ENCODE measurements around the gene RASSF1.

RASSF1 gene

DNA sequence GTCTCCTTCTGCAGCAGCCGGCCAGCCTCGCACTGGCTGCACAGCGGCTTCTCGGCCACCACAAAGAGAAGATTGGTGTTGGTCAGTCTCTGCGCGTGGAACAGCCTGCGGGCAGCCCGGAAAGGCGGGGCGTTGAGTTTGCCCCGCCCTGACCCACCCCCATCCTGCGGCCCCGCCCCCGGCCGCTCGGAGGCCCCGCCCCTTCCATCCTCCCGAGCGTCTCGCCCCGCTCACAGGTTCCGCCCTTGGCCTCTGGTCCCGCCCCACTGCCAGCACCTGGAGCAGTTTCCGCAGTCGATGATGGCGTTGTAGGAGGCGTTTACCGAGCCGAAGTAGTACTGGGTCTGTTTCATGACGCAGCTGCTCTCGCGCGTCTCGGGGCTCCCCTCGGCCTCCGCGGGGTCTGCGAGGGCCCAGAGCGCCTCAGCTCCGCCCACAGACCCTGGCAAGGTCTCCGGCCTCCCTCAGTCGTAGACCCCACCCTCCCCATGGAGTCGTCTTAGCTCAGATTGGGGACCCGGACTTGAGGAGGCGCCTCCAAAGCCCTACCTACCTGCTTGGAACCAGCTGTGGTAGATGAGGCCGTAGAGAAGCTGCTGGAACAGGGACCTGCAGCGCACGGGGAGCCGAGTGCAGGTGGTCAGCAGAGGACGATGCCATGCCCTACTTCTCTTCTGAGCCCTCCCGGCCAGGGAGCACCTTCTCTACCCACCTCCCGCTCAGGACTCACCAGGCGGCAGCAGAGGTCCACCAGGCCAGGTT, 24.6 kb upstream of the RASSF1 start:
- DNase-seq = peak; percentile 96

DNA sequence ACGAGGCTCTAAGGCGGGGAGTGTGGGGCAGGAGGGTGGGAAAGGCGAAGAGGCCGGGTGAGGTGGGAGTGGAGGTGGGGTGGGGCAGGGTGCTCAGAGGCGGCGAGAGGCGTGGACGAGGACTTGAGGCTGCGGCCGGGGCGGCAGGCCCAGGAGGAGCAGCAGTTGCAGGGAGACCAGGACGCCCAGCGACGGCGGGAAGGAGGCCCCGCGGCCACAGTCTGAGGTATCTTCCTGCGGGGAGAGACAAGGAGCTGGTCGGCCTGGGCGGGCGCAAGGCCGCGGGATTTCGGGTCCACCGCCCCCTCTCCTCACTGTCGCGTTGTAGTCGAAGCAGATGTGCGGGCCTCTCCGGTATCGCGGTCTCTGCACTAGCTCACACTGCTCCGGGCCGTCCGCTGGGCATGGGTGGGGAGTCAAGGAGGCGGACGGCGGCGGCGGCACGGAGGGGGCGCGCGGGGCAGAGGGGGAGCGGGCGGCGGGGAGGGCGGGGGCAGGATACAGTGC, 24.0 kb upstream of the RASSF1 start:
- no peak for DNase-seq

DNA sequence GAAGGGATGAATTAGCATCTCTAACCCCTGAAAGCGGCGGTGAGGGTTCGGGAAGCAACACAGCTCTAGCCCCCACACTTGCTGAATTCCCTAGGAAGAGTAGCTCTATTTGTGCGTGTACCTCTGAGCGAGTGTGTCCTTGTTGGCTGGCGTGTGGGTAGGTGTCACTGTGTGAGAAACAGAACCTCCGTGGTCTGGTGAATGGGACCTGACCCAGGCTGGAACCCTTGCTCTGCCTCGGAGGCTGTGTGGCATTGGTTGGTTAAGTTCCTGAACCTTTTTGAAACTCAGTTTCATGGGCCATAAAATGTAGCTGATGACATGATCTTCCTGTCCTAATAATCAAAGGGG, 19.1 kb upstream of the RASSF1 start:
- no peak for DNase-seq

DNA sequence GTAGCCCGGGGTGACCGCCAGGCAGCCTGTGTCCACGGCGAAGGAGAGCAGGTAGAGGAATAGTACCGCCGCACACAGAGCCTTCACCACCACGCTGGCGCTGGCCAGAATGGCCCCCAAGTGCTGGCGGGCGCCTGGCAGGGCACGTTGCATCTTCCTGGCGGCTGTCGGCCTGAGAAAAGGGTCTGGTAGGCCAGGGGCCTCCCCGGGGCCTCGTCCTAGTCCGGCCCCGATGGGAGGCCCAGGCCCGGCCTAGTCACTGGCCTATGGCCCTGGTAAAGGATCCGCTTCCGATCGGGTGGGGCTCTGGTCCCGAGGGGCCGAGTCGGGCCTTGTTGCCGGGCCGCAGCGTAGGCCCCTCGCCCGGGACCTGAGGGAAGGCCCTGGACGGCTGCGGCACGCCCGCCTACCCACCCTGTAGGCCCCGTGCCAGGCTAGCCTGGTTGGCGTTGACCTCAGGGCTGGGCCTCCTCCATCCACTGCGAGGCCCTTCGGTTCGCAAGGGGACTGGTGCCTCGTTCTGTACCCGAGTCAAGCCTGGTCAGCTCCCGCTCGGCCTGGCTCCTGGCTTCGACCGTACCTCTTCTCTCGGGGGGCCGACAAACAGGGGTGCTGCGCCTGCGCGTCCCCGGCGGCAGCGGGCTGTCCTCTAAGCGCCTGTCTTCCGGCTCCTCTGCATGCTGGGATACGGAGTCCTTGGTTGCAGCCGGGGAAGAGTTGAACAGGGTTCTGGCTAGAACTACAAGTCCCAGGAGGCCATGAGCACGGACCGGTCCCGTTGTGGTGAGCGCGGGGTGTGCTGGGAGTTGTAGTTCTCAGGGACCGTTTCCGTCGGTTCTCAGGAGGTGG, 18.5 kb upstream of the RASSF1 start, which contains the start of gene TMEM115:
TSS of gene TMEM115 (minus strand) at position 611 of the 849 bp plus-strand sequence. CDS start at position 153, 458 bp downstream.
- DNase-seq = peak; percentile 98

DNA sequence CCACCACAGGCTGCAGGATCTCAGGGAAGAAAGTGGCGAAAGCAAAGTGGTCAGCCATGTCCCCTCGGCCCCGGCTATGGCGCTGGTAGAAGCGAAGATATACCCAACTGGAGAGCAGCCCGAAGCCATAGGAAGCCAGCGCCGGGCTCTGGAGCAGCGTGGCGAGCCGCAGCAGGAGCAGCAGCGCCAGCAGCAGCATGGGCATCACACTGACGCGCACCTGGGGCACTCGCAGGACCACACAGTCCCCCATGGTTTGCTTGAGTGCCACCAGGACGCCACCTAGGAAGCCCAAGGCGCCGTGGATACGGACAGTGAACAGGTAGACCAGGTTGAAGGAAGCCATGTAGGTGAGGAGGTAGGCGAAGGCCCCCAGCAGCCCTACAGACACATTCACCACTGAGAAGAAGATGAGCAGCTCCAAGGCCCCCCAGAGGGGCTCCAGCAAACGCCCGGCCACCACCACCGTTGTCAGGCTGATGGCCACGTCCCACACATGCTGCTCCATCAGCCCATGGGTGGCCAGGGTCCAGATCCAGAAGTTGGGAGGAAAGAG, 17.8 kb upstream of the RASSF1 start:
- DNase-seq = no peak

DNA sequence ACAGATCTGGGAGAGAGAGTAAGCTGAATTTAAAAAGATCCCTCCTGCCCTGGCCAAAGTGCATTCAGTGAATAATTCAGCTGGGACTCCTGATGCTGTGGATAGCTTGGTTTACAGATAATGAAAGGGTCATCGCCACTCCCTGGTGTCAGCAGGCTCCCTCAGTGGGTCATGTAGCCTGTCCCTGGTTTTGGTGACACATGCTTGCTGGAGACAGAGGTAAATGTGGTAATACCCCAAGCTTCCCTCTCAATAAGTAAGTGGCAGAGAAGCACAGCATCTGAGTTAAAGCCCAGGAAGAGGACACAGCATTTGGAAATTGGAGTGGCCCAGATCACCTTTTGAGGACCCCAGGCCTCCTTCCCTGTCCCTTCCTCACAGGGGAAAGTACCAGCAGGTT, 16.8 kb upstream of the RASSF1 start:
- DNase-seq = no peak

DNA sequence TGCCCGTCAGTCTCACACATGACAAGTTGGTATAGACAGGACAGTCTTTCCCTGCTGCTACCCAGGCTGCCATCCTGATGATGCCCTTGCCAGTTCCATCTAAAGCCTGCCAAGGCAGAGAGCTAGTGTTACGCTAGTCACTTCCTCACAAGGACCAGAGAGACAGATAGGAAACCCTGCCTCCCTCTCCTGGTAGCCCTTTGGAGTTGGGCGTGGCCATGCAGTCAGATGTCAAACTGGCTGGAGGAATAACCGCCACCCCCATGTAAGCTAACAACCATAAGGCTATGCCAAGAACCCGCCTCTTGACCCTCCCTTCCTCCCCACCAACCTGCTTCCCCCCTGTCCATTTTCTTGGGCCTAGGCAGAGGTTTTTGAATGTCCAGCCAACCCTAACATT, 15.9 kb upstream of the RASSF1 start:
- DNase-seq = no peak

DNA sequence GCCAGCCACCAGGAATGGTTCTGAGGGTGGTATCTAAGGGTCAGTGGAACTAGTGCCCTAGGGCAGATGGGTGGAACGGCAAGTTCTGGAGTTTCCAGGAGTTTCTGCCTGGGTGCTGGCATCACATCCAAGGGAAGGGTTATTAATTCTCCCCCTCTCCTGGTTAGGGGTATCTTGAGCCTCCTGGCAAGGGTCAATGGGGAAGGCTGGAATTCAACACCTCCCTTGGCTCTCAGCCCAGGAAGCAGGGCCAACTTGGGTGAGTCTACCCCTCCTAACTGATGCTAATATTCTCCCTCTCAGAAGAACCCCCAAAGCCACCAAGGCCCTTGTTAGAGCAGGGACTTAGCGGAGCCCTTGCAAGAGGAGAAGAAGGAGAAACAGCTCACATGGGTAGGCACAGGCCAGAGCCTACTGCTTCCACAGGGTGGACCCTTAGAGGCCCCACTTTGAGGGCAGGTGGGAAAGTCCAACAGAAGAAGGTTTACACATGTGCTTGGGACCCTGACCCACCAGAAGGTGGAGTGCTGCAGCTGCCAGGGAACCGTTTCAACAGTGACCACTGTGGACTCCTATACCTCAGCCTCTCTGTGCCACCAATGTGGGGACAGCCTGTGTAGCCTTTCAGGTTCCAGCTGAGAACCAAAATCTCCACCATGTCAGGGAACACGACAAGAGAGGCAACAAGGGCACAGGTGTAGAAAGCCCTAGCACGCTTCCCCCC, 15.4 kb upstream of the RASSF1 start:
- DNase-seq = no peak

DNA sequence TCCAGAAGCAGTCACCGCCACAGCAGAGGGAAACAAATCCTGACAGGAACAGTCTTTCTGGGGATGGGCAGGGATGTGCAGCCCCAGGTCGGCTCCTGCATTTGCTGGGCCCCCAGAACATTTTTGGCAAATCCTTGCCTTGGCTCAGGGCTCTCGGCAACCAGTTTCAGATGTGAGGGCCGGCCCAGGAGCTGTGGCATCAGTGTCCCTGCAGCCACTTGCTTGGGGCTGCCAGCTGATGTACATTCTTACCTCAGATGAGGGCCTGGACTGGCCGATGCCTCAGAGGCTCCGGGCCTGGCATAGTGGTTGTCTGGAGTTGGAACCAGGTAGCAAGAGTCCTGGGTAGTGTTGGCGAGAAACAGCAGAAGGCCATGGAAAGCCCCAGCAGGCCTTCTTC, 14.2 kb upstream of the RASSF1 start:
- no peak for DNase-seq

DNA sequence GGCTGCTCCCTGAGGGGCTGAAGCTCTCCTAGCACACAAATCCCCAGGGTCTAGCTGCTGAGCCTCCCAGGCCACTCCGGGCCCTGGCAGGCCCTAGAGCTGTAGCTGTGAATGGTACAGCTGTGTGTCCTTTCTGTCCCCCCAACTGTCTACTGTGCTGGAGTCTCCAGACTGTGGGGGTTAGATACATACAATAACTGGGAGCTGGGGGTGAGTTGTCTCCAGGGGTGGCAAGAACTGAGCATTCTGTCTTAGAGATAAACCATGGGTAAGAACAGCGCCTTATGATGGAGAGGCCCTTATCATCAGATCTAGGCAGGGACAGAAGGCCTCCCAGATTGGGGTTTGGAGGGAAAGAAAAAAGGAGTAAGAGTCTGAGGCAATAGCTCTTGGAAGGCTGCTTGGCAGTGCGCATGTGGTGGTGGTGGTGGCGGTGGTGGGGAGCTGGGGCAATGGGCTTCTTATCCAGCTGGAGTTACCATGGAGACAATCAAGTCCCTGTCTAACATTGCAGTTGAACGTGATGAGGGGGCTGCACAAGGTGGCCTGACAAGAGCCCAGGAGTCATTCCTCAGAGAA, 13.6 kb upstream of the RASSF1 start:
- DNase-seq = no peak

DNA sequence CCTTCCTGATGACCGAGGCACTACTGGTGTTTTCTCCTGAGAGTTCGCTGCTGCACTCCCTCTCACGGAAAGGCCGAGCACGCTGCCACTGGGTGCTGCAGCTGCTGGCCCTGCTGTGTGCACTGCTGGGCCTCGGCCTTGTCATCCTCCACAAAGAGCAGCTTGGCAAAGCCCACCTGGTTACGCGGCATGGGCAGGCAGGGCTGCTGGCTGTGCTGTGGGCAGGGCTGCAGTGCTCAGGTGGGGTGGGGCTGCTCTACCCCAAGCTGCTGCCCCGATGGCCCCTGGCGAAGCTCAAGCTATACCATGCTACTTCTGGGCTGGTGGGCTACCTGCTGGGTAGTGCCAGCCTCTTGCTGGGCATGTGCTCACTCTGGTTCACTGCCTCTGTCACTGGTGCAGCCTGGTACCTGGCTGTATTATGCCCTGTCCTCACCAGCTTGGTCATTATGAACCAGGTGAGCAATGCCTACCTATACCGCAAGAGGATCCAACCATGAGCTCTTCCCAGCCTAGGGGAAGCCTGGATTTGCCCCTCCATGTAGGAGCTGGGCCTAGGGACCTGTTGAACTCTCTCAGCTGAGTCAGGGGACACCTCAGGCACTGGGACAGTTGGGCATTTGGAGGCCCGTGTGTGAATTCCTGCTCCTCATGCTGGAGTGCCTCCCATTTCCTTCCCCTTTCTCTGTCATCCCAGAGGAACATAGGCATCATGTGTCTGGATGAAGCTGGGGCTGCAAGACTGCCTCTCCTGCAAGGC, 12.8 kb upstream of the RASSF1 start:
- no peak for DNase-seq

DNA sequence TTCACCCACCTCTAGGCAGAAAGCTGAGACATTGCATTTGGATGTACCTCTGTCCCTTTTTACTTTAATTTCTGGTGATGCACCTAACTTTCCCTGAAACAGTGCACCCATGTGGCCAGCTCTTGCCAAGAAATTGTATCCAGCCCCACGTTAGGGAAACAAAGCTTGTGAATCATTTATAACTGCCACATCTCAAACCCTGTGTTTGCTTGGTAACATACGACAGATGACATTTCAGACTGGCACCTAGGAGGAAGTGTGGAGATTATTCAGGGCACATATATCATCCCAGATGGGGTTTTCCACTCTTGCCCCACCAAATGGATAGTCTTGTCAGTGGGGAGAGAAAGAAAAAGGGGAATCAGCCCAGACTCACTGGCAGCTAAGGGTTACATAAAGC, 12.1 kb upstream of the RASSF1 start:
- DNase-seq = no peak

DNA sequence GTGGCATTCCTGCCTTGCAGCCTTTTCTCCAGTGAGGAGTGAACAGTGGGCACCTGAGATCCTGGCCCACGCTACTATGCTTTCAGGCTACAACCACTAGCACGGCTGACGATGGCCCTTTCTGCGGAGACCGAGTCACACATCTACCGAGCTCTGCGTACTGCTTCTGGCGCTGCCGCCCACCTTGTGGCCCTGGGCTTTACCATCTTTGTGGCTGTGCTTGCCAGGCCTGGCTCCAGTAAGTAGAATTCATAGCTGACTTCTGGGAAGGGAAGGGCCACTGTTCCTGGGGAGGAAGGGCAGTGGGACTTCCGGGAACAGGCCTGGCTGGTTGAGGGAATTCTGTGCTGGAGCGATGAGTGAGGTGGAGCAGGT, 10.7 kb upstream of the RASSF1 start:
- no peak for DNase-seq

DNA sequence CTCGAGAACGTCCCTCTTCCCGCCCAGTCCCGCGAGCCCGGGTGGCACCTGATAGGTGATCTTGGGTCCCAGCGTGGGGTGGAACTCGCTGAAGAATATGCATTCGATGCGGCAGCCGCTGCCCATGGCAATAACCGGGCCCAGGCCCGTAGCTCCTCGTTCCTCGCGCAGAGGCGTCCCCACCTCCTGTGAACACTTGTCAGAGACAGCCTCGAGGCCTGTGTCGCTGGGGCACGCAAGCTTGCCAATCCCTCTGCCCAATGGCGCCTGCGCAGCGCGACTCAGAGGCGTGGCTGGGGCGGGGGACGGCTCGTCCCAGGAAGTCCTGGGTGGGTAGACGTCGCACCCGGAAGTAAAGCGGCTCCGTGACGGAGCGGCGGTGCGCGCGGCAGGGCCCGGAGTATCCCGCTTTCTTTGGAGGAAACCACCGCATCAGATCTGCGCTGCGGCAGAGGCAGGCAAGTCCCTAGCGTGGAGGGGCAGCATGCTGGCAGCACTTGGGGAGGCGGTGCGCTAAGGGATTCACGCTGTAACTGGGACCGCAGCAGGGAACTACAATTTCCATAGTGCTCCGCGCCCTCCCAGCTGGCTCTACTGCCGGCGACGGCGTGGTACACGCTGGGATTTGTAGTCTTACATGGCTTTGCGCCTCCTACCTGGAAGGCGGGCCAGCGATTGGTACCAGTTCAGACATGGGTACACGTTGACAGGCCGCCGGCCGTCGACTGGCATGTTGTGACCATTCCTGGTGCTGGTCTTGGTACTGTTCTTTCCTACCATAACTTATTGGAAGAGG, 10.1 kb upstream of the RASSF1 start, which contains the start of the genes CYB561D2 and NPRL2:
TSS of gene CYB561D2 (plus strand) at position 336 of the 796 bp plus-strand sequence. CDS start 572 bp downstream, outside the sequence.
TSS of gene NPRL2 (minus strand) at position 249 of the 796 bp plus-strand sequence. CDS start at position 126, 123 bp downstream.
- DNase-seq = peak; percentile 99

DNA sequence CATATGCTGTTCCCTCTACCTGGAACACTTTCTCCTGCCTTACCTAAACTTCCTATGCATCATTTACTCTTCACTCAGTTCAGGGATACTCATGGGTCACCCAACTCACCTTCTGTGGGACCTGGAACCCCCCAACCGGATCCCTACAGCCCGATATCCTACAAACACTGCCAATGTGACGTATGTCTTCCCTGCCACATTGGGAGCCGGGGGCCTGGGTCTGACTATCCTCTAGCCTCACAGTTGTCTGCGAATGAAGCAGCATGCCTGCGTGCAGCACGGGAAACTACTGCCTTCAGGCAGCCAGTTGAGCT, 9.5 kb upstream of the RASSF1 start:
- no peak for DNase-seq

DNA sequence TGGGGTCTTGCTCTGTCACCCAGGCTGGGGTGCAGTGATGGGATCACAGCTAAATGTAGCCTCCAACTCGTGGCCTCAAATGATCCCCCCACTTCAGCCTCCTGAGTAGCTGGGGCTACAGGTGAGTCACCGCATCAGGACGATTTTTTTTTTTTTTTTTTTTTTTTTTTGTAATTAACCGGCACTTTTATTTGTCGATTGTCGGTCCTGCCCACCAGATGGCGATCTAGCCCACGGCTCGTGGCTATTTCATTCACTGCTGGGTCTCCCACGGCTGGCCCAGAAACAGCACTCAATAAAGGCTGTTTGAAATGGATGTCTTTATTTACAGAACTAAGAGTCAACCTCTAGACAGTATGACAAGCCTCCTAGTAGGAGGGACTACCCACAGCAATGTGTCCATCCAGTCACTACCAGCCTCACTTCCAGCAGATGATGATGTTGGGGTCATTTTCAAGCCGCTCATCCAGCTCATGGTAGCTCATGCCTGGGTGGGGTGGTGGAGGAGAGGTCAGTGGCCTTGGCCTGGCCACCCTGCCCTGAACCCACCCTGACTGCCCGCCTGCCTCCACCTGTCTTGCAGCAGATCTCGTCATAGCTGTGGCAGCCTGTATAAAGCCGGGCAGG, 6.7 kb upstream of the RASSF1 start:
- peak; percentile 88 for DNase-seq

DNA sequence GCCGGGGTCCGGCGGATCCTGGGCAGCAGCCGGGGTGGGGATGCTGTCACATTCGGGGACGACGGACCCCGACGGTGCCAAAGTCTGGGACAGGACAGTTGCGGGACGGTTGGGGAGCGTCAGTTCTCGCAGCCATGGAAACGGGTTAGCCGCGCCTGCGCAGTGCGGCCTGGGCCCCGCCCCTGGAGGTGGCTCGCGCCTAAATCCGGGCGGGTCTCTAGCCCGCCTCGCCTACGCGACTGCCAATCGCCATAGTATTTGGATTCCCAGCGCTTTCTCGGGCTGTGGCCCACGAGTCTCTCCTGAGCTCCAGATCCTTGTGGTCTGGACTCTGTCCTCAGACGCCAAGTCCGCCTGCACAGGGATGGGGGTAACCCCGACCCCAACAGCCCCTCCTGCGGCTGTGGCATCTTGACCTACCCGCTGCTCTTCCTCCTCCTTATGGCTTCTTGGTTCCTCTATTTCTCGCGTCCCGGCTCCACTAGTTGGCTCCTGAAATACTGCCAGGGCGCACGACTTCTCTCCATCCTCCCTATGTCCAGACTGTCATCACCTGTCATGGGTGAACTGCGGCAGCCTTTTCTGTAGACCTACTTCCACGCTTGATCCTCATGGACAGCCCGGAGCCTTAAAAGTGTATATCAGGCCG, 5.1 kb upstream of the RASSF1 start, which contains the start of gene ZMYND10:
TSS of gene ZMYND10 (minus strand) at position 147 of the 649 bp plus-strand sequence. CDS start 153 bp downstream, outside the sequence.
- peak; percentile 80 for DNase-seq

DNA sequence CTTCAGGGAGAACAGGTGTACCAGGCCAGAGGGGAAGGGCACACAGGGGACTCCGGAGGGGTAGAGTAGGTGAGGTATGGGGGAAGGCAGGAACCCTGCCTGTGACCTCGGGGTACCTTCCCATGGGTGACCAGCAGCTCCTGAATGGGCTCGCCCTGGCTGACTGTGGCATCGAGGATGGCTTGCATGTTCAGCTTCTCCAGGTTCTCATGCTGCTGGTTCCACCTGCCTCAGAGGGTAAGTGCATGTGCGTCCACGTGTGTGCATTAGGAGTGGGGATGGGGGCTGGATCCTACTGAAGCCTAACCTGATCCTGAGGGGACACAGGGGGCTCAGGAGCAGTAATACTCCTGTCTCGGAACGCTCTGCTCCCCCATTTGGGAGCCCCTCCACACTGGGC, 4.4 kb upstream of the RASSF1 start:
- DNase-seq = no peak

DNA sequence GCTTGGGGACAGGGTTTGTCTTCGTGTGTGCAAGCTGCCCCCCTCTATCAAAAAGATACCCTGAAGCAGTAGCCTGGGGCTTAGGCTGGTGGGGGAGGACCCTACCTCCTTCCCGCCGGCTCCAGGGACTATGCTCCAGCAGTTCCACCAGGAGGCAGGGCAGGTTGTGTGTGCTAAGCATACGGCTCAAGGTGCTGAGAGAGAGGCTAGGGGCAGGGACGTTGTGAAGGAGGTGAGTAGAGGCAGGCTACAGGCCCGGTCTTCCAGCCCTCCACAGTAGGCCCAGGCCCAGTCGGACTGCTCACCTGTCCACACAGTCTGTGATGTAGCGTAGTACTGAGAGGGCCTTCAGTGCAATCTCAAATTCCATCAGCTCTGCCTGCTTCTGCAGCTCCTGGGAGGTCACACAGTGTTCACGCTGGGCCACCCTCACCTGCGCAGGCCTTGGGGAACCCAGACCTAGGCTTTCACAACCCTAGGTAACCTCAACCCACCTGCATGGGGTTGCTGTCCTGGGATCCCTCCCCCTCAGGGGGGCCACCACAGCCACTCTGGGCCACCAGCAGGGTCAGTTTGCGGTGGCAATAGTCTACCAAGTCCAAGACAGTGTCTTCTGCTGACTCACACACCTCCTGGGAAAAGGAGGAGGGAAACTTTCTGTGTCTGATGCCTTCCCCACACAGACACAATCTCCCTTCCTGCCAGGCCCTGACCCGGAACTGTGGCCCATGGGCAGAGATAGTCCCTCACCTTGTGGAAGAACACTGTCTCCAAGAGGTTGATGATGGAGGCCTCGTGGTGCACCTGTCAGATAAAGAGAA, 2.4 kb upstream of the RASSF1 start:
- DNase-seq = no peak
